KOPT-K1 (cell line): ENCODE data around the gene CTNND2.
"Not testable (repeated sequence)": the region's sequence is repeated elsewhere in the genome, so short reads cannot be mapped to it uniquely, and the experiment has no call there.

Experiments
- H3K27ac ChIP-seq: fragments of 200-600 bp; sonication (generic); 2 replicates; pipeline ENCODE4 v1.5.1; 2016; ENCODE audit warnings: antibody characterized with exemption, mild to moderate bottlenecking, low read depth, low read length; ENCODE audit not compliant: poor library complexity, severe bottlenecking
- H3K36me3 ChIP-seq: fragments of 200-600 bp; sonication (generic); 2 replicates; pipeline ENCODE4 v1.5.1; 2017; ENCODE audit warnings: antibody characterized with exemption, mild to moderate bottlenecking, low read length, moderate library complexity; ENCODE audit not compliant: insufficient read depth
- H3K9me3 ChIP-seq: fragments of 200-600 bp; sonication (generic); 2 replicates; pipeline ENCODE4 v1.5.1; 2017; ENCODE audit warnings: antibody characterized with exemption, low read length, mild to moderate bottlenecking; ENCODE audit not compliant: insufficient read depth, poor library complexity, severe bottlenecking

The CTNND2 gene

DNA sequence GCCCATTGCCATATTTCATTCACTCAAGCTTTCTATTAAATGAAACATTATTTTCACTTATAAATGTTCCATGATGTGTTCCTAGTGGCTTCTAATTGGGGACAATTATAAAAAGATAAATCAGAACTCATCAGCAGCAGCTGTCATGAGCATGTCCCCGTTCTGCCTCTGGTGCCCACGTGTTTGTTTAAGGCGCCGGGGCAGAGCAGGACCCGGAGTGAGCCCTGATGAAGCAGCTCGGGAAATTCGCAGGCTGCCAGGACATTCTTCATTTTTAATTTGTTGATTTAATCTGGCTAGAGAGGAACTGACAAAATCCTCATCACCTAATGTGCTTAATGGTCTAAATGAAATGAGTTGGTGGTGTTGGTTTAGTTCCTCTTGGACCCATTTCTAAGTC lies 475.0 kb downstream of the CTNND2 start:
- no peaks in the 10 kb centered on the region for H3K9me3 ChIP-seq
- no peak overlapping the region for H3K27ac ChIP-seq
- H3K36me3 ChIP-seq = no peaks in the 10 kb centered on the region

DNA sequence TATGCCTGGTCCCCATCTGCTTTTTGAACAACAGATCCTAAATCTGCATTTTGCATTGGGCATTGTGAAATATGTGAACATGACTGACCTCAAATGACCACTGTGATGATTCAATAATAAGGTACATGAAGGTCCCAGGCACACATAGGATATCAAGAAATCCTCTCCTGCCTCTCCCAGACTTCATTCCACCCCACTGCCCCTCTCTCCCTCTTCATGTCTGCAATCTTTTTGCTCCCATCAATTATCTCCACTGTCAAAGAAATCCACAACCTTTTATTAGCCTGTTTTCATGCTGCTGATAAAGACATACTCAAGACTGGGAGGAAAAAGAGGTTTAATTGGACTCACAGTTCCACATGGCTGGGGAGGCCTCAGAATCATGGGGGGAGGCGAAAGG lies 476.7 kb downstream of the CTNND2 start:
- Histone ChIP-seq H3K36me3 (no peaks in the 10 kb centered on the region), H3K9me3 (no peaks in the 10 kb centered on the region), H3K27ac (no peak overlapping the region)

DNA sequence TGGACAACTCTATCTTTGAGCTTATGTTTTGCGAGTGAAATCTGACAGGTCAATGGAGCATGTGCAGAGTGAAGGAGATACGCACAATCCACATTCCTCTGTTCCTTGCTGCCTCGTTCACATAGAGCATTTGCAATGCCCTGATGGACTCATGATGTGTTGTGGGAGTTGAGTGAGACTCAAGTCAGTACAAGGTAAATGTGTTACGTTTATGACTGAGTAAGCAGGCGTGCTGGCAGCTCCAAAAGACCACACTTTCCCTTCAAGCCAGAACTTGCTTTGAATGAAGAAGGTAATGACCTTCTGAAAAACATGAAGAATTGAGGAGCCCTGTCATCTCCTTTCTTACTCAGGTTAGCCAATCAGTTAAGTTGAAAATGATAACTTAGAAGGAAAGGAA lies 477.8 kb downstream of the CTNND2 start:
- Histone ChIP-seq H3K36me3 (no peaks in the 10 kb centered on the region), H3K27ac (no peak overlapping the region), H3K9me3 (no peaks in the 10 kb centered on the region)

DNA sequence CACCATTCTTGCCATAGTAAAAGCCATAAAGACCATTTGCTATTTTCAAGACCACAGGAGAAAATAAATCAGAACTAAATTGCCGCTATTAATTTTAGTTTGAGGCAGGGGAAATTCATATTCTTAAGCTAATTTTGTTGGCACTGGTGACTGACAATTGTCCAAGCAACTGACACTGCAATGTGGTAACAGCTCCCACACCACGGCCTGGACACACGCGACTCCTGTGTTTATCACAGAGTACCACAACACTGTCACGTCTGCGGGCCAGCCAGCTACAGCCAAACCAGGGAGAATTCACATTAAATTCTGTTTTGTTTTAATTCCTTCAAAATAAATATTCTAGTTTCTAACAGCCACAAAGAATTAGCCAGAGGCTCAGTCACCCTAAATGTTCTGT lies 481.9 kb downstream of the CTNND2 start:
- no peaks in the 10 kb centered on the region for H3K36me3 ChIP-seq
- H3K9me3 ChIP-seq = no peaks in the 10 kb centered on the region
- no peak overlapping the region for H3K27ac ChIP-seq

DNA sequence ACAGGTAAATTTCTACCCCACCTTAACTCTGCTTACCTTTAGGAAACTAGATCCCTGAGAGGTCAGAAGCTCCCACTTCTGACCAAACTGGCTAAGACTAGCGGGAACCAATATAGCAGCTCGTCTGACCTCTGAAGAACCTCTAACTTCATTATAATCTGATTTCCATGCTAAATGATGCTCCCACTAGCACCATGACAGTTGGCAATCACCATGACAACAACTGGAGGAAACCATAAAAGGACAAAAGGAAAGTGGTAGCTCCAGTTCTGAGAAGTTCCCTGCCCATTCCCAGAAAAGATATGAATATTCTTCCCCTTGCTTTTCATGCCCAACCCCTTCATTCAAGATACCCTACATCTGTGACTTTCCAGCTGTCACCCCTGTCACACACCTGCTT lies 483.3 kb downstream of the CTNND2 start:
- Histone ChIP-seq H3K36me3 (no peaks in the 10 kb centered on the region), H3K27ac (no peak overlapping the region), H3K9me3 (no peaks in the 10 kb centered on the region)

DNA sequence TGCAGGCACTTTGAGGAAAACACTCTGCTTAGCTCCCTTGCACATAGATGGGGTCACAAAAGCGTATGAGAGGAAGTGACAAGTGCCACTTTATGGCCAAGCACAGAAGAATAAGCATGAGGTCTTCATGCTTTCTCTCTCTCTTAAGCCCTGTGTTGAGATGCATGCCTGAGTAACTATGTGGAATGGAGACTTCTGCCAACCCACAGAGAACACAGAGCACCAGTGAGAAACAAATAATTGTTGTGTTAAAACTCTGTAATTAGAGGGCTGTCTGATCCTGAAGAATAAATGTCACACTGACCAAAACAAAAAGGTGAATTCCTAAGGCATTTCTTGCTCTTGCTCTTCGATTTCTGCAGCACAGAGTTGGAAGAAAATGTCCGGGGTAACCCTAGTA lies 488.5 kb downstream of the CTNND2 start:
- Histone ChIP-seq H3K27ac (no peak overlapping the region), H3K36me3 (no peaks in the 10 kb centered on the region), H3K9me3 (no peaks in the 10 kb centered on the region)

DNA sequence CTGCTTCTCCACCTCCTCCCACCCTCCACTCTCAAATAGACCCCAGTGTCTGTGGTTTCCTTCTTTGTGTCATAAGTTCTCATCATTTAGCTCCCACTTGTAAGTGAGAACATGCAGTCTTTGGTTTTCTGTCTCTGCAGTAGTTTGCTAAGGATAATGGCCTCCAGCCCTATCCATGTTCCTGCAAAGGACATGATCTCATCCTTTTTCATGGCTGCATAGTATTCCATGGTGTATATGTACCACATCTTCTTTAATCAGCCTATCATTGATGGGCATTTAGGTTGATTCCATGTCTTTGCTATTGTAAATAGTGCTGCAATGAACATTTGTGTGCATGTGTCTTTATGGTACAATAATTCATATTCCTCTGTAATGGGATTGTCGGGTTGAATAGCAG lies 489.5 kb downstream of the CTNND2 start:
- not testable (repeated sequence) for H3K27ac ChIP-seq, H3K36me3 ChIP-seq, H3K9me3 ChIP-seq

DNA sequence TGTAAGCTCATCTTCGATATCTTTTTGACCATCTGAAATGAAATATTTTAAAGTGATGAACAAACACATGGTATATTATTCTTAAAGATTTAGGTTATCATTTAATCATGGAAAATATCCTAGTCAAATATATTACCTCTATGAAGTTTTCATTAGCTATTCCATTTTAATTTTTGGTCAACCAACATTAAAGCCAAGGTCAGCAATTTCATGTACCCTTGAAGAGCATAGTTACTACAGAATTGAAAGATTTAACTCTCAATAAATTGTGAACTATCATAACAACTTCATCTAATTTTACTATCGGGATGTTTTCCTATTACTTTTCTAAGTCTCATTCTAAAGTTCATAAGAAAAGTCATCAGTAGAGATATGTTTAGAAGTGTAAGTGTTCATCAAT lies 492.6 kb downstream of the CTNND2 start:
- H3K27ac ChIP-seq = no peak overlapping the region
- no peaks in the 10 kb centered on the region for H3K36me3 ChIP-seq
- no peaks in the 10 kb centered on the region for H3K9me3 ChIP-seq

DNA sequence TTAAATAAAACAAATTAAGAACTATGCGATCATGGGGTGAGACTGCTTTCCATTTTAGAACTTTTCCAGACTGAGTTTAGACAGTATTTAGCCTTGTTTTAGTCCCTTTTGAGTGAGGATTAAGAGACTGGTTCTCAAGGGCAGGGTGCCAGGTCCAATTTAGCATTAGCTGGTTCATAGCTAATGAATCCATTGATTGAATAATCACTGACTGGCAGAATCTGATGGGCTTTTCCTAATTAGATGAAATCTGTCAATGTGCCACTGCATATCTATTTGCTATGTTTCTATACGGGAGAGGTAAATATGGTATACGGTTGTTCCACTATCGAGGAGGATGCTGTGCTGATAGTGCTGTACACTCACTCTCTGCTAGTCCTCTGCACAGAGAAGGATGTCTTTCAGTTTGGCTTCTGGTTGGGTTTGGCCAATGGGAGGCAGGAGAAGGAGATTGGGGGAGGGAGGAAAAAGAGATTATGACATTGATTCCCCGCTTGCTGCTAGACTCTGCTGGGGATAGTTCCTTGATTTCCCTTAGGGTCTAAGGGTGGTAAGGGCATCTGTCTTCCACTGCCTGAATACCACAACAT lies 496.6 kb downstream of the CTNND2 start:
- Histone ChIP-seq H3K36me3 (no peaks in the 10 kb centered on the region), H3K9me3 (no peaks in the 10 kb centered on the region), H3K27ac (no peak overlapping the region)

DNA sequence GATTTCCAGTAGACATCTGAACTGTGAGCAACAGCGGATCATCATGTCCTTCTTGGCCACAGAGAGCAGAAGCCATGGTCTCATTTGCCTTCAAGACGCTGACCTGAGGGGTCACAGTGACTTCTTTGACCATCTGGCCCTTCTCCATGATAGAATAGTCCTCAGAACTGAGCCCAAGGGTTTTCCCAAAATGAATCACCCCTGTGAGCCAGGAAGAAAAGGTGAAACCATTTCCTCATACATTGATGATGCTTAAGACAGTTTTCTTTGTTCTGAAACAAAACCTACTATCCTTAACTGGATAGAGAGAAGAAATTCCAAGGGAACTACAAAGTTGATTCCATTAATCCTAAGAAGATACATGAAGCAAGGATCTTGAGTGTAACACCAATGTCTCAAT lies 503.9 kb downstream of the CTNND2 start:
- no peaks in the 10 kb centered on the region for H3K9me3 ChIP-seq
- H3K36me3 ChIP-seq = no peaks in the 10 kb centered on the region

DNA sequence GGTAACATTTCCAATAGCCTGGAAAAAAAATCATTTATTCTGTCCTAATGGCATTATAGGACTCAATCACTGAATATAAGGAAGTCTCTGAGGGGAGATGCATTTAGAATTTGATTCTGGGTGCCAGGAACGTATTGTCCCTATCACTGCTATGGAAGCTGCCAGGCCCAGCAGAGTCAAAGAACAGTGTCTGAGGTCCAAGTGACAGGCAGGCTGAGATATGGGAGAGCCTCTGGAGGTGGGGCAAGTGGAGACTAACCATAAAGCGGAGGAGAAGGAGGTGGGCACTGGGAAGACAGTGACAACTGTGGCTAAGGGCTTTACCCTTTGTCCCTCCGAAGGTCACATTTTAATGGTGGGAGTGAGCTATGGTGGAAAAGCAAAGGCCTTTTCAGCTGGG lies 505.5 kb downstream of the CTNND2 start:
- no peak overlapping the region for H3K27ac ChIP-seq
- no peaks in the 10 kb centered on the region for H3K9me3 ChIP-seq
- H3K36me3 ChIP-seq = no peaks in the 10 kb centered on the region

More for the DNA sequence above, 503.9 kb downstream of the CTNND2 start:
- no peak overlapping the region for H3K27ac ChIP-seq

DNA sequence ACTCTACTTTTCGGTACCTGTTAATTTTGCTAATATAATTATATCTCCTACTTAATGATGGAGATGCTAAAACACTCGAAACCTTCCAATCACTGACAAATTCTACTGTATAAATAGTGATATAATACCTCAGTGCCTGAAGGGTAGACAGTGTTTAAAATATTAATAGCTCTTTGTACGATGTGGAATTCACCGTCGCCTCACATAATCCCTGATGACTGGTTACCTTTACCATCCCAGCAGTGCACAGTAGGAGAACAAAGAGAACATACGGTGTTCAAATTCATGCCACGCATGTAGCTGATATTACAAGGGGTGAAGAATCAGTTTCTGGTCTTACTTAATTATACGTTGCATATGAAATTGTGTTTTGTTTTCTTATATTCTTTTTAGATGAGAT lies 506.7 kb downstream of the CTNND2 start:
- no peak overlapping the region for H3K27ac ChIP-seq
- H3K36me3 ChIP-seq = no peaks in the 10 kb centered on the region
- no peaks in the 10 kb centered on the region for H3K9me3 ChIP-seq

DNA sequence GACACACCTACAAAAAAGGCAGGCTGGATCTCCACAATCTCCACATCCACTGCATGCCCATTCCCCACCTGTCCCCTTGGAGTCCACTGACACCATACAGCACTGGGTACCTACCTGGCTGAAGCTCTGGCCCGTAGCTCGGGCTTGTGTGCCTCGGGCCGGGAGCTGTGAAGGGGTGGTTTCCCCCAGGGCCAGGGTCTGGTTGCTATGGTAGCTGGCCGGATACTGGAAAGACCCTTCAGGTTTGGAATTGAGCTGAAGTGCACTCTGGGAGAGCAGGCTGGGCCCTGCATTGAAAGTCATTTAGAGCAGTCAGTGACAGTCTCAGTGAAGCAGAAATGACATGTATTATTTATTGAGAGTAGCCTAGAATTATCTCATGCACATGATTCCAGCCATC lies 507.3 kb downstream of the CTNND2 start:
- Histone ChIP-seq H3K36me3 (no peaks in the 10 kb centered on the region), H3K9me3 (no peaks in the 10 kb centered on the region), H3K27ac (no peak overlapping the region)

DNA sequence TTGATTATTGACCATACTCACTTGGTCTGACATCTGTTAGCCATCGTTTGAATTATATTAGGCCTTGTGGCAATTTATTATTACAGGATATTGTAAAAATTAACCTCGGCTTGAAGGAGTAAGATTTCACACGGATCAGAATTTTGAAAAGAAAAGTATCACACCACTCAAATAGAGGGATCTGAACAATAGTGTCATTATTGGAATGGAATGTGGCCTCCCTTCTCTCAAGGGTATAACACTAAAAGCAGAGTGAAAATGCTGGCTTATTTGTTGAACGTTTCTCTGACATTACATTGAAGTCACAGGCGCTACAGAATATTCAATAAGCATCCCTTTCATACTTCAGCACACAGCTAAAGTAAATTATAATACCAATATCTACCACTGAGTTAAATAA lies 509.3 kb downstream of the CTNND2 start:
- no peak overlapping the region for H3K27ac ChIP-seq
- H3K36me3 ChIP-seq = no peaks in the 10 kb centered on the region
- no peaks in the 10 kb centered on the region for H3K9me3 ChIP-seq

DNA sequence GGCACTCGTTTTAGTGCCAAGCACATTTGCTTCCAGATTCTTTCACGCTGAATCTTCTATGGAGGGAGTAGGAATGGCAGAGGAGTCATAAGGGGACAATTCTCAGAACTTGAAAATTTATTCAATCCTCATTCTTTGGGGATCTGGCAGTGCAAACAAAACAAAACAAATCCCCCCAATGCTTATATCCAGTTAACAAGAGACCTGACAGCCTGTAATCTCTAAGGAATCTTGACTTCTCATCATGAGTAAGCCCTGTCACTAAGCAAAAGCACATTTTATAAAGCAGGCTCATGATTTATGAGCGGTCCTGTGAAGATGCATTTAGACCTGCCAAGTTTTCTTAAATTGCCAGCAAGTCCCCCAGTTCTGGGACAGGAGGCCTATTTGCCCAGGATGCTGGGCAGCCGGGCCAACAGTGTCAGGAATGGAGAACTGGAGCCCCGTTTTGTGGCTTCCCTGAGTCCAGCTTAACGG lies 513.9 kb downstream of the CTNND2 start:
- Histone ChIP-seq H3K27ac (no peak overlapping the region), H3K9me3 (no peaks in the 10 kb centered on the region), H3K36me3 (no peaks in the 10 kb centered on the region)

DNA sequence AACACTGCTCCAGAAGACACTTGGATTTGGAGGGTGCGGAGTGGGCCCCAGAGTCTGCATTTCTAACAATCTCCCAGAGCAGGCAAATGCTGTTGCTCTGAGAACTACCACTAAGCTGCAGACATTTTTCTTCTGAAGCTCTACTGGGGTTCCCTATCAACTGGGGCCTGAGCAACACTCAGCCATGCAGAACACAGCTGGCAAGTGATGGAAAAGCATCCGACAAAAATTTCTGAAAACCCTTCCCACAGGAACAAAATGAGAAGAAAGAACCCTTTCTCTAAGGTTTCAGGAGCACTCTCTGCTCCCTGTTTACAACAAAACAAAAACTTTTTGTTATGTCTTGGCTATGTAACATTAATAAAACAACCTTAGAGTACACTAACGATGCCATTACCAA lies 516.9 kb downstream of the CTNND2 start:
- Histone ChIP-seq H3K9me3 (no peaks in the 10 kb centered on the region), H3K36me3 (no peaks in the 10 kb centered on the region), H3K27ac (no peak overlapping the region)
